GM21390 (cell line): ENCODE results near the gene POLR3A.

ENCODE experiments used
- ATAC-seq: cut with Tn5 transposase; IDR thresholded peaks from one replicate; pipeline ENCODE4 v1.9.1; 2021; ENCODE audit not compliant: unreplicated experiment

The POLR3A gene

DNA sequence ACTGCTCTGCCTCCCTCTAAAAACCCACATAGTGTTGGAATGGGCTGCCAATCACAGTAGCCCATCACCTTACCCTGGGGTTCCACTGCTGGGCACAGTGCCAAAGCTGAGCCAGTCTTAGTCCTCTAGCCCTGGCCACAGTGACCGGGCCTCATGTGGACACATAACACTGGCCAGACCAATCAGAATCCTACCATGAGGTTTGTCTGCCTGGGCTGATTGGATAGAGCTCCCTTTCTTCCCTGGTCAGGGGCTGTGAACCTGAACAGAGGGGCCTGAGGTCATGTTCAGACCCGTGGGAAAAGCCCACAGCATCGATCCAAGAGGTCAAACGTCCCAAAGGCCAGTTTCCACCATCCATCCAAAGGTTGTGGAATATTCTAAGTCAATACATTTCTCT is 108.8 kb downstream of the POLR3A start:
- no peak for ATAC-seq

GRCh38 chr10:77919713-77920108 is 109.6 kb downstream of the POLR3A start:
- ATAC-seq = no peak
